A549 (cell line): Measurements from ENCODE around the gene LRRN4CL.

Experiments used
- CHD4 ChIP-seq: fragments of 200-600 bp; sonication (generic); IDR thresholded peaks from 2 replicates; pipeline ENCODE4 v1.6.1; 2016; ENCODE audit warnings: antibody characterized with exemption, mild to moderate bottlenecking, borderline replicate concordance
- CTCF ChIP-seq: fragments of >200 bp; sonication (Bioruptor Twin); formaldehyde crosslinking; IDR thresholded peaks from 3 replicates; pipeline ENCODE4 v1.5.1; 2016
- MAZ ChIP-seq: fragments of 150-350 bp; IDR thresholded peaks from 2 replicates; pipeline ENCODE4 v1.6.1; 2014; ENCODE audit warnings: antibody characterized with exemption, low read depth, low read length, borderline replicate concordance
- POLR2A ChIP-seq: IDR thresholded peaks from 2 replicates; pipeline ENCODE4 v1.6.1; 2012; ENCODE audit warnings: mild to moderate bottlenecking, low read length
- REST ChIP-seq: fragments of 200-600 bp; sonication (generic); IDR thresholded peaks from 2 replicates; pipeline ENCODE4 v1.6.1; 2016; ENCODE audit warnings: antibody characterized with exemption, mild to moderate bottlenecking, moderate library complexity
- RFX5 ChIP-seq: fragments of 450-650 bp; IDR thresholded peaks from 2 replicates; pipeline ENCODE4 v1.7.1; 2014; ENCODE audit warnings: antibody characterized with exemption, mild to moderate bottlenecking, moderate library complexity
- SMC3 ChIP-seq: fragments of >200 bp; sonication (Bioruptor Twin); formaldehyde crosslinking; IDR thresholded peaks from 3 replicates; pipeline ENCODE4 v1.6.1; 2018; ENCODE audit warnings: inconsistent platforms

- TF ChIP-seq SMC3 (no peak), CTCF (no peak), POLR2A (no peak), REST (no peak), RFX5 (no peak), CHD4 (no peak), MAZ (no peak)
These were observed 19.5 kb upstream of the LRRN4CL start for GRCh38 chr11:62708793-62709192.
